GM18861 (cell line): ENCODE results near the gene LLPH.

ENCODE experiments used
- ATAC-seq: cut with Tn5 transposase; IDR thresholded peaks from one replicate; pipeline ENCODE4 v1.9.1; 2021; ENCODE audit not compliant: unreplicated experiment

Gene LLPH

DNA sequence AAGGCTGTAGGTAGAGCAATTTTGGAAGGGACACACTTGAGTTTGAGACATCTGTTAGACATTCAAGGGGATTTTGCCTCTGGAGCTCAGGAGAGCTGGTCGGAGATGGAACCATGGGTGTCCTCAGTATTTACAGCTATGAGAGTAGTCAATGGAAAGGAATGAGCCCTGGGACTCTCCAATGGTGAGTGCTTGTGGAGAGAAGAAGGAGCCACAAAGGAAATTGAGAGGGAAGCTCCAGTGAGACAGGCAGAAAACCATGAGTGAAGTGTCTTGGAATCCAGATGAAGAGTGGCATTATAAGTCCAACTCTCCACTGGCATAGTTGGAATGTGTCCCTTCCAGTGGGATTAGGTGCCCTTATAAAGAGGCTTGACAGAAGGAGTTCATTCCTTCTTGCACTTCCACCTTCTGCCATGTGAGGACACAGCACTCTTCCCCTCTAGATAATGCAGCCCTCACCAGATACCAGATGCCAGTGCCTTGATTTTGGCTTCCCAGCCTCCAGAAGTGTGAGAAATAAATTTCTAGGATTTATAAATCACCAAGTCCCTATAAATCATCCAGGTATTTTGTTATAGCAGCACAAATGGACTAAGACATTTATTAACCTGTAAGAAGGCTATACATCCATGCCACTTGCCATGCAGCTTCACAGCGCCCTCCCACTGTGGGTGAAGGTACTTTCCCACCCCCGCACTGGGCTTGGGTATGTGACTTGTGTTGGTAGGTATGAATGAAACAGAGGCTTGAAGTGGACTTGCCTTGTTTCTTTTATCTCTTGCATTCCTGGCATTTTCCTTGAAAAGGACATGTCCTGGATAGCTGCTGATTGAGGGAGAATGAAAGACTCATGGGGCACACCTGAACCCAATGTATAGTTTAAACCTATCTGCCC is 27.3 kb downstream of the LLPH start:
- ATAC-seq: no peak

DNA sequence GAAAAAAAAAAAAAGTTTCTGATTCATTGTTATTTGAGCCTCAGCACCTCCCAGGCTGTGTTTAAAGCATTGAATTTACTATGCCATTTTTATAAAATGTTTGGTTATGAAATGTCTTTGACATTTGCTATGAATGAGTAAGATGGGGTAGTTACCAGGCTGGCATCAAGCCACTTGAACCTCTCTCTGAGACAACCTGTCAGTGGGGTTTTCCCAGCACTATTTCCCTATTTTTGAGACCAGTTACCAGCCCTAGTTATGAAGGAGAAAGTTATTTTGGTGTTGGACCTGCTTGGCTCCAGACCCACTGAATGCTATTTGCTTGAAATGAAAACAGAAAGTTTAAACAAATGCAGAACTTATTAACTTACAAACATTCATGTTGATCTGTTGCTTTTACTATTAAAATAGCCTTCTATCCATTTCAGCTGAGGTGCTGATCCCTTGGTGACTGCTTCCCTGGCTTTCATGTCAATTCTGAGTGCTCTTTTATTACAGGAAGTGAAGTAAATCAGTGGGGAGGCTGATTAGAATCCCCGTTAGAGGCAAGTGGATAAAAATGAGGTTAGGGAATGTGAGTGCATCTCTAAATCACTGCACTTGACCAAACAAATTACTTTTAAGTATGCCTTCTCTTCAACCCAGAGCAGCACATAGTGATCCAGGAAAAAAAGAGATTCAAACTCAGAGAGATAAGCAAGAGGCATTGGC is 37.8 kb downstream of the LLPH start:
- peak; percentile 67 for ATAC-seq

DNA sequence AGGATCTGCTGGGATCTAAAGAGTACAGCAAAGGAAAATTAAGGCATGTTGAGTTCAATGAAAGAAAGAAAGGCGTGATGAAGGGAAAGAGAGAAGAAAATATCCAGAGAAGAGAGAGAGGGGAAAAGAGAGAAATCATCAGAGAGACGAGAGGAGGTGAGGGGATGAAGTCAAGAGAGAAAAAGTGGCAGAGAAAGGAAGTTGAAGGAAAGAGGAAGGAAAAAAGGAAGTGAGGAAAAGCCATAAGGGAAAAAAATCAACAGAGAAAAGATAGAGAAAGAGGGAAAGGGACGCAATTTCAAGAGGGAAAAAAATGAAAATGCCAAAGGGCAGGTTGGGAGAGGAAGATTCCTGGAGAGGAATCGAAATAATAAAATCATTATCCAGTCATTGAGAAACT is 40.4 kb downstream of the LLPH start:
- no peak for ATAC-seq

DNA sequence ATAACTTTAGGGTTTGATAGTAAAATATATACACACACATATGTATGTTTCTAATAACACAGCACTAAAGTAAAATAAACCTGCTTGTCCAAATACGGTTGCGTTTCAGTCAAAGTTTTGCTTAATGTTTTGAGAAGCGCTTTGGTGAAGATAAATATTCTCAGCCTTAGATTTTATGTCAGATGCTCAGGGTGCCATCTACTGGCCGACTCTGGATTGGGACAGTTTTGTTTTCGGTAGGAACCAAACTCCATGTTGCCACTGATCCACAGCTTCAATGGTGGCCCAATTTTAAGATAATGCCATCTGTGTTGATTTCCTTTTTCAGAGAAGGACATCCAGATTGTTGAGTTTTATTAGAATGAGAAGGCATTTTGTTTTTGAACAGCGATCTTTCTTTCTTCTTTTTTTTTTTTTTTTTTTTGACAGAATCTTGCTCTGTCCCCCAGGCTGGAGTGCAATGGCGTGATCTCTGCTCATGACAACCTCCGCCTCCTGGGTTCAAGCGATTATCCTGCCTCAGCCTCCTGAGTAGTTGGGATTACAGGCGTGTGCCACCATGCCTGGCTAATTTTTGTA is 43.1 kb downstream of the LLPH start:
- peak; percentile 66 for ATAC-seq

DNA sequence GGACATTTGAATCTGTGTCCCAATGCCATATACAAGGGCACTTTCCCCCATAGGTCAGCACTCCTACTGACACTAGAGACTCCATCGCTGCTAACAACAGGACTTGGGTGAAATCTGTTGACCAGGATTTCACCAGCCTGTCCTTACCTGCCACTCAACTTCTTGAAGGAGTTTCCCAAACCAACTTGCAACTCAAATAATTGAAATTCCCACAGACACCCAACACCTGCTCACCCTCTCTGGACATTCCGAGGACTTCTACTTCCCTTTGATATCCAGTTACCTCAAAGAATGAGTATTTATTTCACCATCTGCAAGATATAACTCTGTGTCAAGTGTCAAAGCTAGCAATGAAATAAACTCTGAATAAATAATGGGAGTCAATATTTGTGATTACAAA is 44.6 kb downstream of the LLPH start:
- ATAC-seq: no peak

DNA sequence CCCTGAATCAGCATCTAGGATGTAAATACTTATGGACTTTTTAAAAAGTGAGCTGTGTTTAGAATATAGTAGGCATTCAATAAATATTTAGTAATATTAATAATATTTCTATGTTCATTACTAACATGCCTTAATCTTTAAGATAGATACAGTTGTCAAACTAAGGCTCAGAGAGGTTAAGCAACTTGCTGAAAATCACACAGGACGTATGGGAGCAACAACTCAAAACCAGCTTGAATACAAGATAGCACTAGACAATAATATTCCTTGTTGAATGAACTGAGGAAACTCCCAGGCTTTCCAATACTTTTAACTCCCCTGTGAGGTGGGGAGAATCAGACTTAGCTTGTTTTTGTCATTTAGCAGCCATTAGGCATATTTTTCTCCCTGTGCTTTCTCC is 45.3 kb downstream of the LLPH start:
- no peak for ATAC-seq

DNA sequence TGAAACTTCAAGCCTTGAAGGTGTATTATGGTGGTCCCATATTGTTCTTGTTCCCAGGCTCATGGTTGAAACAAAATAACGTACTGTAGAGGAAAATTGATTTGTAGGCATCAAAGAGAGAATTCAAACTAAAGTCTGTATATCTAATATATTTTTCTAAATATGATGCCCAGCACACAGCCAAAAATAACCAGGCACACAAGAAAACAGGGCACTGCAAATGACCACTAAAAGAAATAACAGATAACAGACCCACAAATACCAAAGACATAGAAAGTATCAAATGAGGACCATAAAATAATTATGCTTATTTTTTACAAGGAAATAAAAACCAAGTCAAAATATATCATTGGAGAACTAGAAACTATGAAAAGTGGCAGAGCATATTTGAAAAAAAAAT is 46.8 kb downstream of the LLPH start:
- no peak for ATAC-seq

DNA sequence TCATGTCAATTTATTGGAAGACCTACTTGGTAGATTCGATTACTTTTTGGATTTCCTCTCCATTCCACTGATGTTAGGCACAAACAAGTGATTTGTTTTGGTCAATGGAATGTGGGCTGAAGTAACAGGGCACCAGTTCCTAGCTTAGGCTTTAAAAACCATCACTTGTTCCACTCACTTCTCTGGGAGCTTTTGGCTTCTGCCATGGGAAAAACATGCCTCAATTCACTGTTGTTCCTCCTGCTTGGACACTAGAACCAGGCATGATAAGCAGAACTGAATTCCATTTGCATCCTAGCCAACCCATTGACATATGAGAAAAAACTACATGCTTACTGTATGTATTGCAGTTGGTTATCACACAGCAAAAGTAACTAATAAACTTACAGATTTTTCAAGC is 47.8 kb downstream of the LLPH start:
- no peak for ATAC-seq

DNA sequence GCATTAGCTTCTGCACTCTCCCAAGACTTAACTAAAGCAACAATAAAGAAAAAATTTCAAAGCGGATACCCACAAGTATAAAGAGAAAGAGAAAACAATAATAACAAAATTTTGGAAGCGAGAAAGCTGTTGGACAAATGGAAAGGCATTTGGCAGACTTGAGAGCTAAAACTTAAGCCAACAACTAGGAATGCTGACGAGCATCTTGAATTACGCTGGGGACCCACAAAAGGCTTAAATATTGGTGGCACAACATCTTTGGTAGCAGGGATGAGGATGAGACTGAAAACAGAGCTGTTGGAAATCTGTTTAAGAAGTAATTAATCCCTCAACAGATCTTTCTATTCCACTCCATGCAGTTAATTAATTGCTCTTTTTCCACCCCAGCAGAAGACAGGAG is 49.8 kb downstream of the LLPH start:
- no peak for ATAC-seq

DNA sequence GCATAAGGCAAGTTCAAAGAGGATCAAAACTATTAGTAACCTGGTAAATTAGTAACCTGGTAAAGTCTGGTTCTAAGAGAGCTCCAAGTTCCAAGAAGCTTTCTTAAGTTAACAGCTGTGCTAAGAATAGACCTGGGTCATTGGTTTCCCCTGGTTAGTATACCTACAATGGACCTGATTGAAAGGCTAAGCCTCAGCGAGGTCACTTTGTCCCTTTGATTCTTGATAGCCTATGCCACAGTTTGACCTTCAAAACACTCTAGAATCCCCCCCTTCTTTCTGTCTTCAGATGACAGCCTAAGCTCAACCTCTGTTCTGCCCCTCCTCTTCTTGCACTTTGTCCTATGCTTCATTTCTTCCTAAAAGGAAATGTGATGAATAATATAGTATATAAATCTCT is 53.0 kb downstream of the LLPH start:
- no peak for ATAC-seq

DNA sequence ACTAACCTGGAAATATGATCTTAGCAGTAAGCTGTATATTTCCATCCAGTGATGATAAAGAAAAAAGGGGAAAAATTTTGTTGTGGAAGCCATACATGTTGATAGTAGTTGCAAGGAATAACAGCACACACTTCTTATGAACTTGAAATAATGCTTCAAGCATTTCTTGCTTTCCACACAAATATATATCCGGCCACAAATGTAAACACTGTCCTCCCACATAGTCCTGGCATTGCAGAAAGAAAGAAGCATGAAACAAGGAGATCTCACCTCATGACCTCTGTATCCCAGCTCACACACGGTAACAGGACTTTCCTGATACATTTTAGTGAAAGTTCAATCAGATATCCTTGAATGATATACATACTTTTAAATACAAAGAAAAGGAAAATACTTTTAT is 56.0 kb downstream of the LLPH start:
- ATAC-seq: no peak

DNA sequence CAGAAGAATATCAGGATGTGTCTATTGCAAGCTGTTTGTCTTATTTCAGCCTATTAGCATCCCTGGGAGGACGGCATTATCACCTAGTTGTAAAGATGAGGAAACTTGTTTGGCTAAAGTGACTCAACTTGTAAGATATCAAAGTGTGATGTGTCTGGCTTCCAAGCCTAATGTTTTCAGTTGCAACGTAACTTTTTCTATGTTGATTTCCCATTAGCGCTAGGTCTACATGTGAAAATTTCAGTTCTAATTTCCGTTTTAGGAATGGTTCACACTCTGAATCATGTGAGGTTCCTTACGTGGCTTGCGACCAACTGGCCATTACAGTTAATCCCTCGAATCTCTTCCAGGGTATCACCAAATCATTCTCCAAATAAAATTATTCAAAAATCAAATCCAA is 58.0 kb downstream of the LLPH start:
- no peak for ATAC-seq

DNA sequence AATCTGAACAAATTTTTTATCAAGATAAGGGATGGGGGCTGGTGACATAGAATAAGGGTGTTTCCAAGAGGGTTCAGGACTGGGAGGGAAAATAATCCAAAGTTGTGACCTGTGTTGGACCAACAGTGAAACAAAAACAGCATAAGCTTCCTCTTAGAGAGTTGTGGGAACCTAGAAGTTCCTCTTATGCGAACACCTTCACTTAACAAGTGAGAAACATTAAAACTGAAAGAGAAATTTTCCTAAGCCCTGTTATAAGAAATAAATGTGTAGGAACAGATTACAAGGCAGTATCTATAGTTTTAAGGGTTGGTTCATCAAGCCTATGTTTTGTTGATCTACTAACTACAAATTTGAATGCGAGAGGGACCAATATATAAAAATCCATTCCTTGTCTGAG is 58.4 kb downstream of the LLPH start:
- ATAC-seq: peak; percentile 52

DNA sequence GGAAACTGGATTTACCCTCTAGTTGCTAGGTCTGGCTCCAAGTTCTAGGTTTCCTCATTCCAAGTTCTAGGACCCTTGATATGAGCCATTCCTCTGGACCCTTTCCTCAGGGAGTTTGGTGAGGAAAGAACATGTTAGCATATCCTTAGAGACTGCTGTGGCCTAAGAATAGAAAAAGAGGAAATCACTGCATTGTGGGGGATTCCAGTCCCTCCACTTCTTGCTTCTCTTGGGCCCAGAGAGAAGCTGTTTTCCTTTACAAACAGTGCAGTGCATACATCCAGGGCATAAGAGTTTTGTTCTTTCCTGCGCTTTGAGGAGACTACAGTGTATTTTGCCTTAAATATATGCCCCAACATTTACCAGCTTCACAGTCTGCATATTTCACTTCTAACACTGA is 59.0 kb downstream of the LLPH start:
- no peak for ATAC-seq

DNA sequence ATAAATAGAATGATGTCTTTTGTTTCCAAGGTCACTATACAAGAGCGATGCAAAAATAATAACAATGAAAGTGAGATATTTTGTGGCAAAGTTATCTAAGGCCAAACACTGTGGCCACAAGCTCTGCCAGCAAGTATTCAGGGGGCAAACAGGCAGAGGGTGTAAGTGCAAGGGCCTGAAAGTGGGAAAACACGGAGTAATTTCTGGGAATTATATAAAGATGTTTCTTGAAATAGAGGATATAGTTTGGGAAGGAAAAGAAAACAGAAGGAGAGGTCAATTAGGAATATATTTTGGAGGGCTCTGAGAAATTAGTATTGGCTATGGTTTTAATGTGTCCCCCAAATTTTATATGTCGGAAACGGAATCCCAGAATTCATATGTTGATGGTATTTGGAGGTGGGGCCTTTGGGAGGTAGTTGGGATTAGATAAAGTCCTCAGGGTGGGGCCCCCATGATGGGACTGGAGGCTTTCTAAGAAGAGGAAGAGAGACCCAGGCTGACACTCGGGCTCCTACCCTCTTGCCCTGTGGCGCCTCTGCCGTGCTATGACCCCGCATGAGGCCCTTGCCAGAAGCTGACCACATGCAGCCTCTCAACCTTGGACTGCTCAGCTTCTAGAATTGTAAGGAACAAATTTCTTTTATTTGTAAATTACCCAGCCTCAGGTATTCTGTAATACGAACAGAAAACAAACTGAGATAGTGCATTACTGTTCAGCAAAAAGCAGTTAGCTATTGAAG is 60.0 kb downstream of the LLPH start:
- ATAC-seq: no peak

DNA sequence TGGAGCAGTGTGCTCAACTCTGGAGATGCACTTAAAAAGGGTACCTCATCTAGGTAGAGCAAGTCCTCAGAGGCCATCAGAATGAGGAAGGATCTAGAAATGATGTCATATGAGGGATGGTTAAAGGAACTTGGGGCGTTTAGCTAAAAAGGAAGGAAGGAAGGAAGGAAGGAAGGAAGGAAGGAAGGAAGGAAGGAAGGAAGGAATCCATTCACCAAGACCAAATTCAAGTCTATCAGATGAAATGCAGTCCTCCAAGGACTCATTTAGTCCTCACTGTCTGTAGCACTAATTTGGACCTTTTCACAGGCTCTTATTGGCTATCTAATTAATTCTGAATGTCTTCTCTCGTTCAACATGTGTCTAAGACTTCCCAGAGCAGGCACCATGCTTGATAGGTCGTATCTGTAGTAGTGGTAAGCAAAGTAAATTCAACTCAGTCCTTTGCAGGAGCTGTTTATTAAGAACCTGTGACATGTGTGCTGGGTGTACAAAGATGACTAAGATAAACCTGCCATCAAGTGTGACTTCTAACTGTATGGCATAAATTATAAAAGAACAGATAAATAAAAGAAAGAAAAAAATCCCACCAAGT is 63.5 kb downstream of the LLPH start:
- peak; percentile 14 for ATAC-seq
